Ovary (tissue), 3 donors: Measurements from ENCODE around the gene GPD1L.

Source experiments
- POLR2A ChIP-seq: fragments of 450-650 bp; IDR thresholded peaks from one replicate; pipeline ENCODE4 v1.6.1; 2017; ENCODE audit warnings: antibody characterized with exemption, mild to moderate bottlenecking, moderate library complexity
- TF ChIP-seq, protein P1 (sequence below), 3 donors: fragments of 450-650 bp in 2 of 3; fragments of 200-600 bp in 1 of 3; IDR thresholded peaks; one replicate each; pipeline versions ENCODE4 v1.5.1 to v1.8.0; 2016 to 2022; ENCODE audit warnings: antibody characterized with exemption in 3 of 3, mild to moderate bottlenecking in 1 of 3
- donor health status: DM: no; HTN: no; CAD: no.

DNA sequence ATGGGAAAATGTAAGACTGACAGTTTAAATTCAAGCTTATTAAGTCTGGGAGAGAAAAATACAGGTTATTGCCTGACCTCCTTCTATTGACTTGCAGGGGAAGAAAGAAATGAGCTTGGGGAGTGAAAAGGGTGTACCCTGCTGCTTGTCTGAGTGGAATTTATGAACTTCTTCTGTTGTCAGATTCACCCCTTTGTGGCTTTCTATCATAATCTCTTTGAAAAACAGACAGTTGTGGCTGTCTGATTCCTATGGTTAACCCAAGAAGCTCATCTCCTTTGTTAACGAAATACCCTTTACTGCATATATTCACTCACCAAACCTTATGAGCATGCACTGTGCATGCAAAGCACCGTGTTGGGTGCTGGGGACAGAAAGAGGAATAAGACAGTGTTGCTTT lies 22.5 kb downstream of the GPD1L start:
- TF ChIP-seq, protein P1, sequence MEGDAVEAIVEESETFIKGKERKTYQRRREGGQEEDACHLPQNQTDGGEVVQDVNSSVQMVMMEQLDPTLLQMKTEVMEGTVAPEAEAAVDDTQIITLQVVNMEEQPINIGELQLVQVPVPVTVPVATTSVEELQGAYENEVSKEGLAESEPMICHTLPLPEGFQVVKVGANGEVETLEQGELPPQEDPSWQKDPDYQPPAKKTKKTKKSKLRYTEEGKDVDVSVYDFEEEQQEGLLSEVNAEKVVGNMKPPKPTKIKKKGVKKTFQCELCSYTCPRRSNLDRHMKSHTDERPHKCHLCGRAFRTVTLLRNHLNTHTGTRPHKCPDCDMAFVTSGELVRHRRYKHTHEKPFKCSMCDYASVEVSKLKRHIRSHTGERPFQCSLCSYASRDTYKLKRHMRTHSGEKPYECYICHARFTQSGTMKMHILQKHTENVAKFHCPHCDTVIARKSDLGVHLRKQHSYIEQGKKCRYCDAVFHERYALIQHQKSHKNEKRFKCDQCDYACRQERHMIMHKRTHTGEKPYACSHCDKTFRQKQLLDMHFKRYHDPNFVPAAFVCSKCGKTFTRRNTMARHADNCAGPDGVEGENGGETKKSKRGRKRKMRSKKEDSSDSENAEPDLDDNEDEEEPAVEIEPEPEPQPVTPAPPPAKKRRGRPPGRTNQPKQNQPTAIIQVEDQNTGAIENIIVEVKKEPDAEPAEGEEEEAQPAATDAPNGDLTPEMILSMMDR (IDR thresholded peaks at IDR 0.05): no peak
- TF ChIP-seq POLR2A: no peak
